DND-41 (cell line): ENCODE measurements around the gene TRH.

Source experiments
- ATAC-seq: fragments of 200-7000 bp; cut with Tn5 transposase; 3 replicates; pipeline ENCODE4 v1.9.1; 2021; ENCODE audit warnings: low read depth; ENCODE audit not compliant: insufficient read depth
- DNase-seq: peaks from one replicate; pipeline ENCODE4 v3.0.0-alpha.2; 2020
- H2AFZ ChIP-seq: 2 replicates; pipeline ENCODE4 v1.6.0; 2012; ENCODE audit warnings: low read depth, low read length
- H3K27ac ChIP-seq: 2 replicates; pipeline ENCODE4 v1.5.1; 2012; ENCODE audit warnings: low read length, inconsistent platforms
- H3K27me3 ChIP-seq: fragments of 200-600 bp; sonication (generic); 2 replicates; pipeline ENCODE4 v1.6.0; 2012; ENCODE audit warnings: low read length, mild to moderate bottlenecking, inconsistent platforms; ENCODE audit not compliant: insufficient read depth, poor library complexity
- H3K36me3 ChIP-seq: 2 replicates; pipeline ENCODE4 v1.5.1; 2012; ENCODE audit warnings: low read length, inconsistent platforms; ENCODE audit not compliant: insufficient read depth
- H3K4me1 ChIP-seq: 2 replicates; pipeline ENCODE4 v1.5.1; 2012; ENCODE audit warnings: mild to moderate bottlenecking, low read length; ENCODE audit not compliant: insufficient read depth
- H3K4me2 ChIP-seq: 2 replicates; pipeline ENCODE4 v1.6.0; 2012; ENCODE audit warnings: mild to moderate bottlenecking, moderate library complexity, low read length, inconsistent platforms; ENCODE audit not compliant: insufficient read depth
- H3K4me3 ChIP-seq, 2 experiments: fragments of 200-600 bp in 1 of 2; shearing (Covaris generic) in 1 of 2; 2 replicates each; pipeline ENCODE4 v1.5.1; 2012 to 2016; ENCODE audit warnings: inconsistent platforms in 2 of 2, low read length in 2 of 2, mild to moderate bottlenecking in 2 of 2, low read depth in 1 of 2, moderate library complexity in 1 of 2
- H3K79me2 ChIP-seq: 2 replicates; pipeline ENCODE4 v1.6.0; 2012; ENCODE audit warnings: low read length, inconsistent platforms; ENCODE audit not compliant: insufficient read depth
- H3K9ac ChIP-seq: 2 replicates; pipeline ENCODE4 v1.6.0; 2012; ENCODE audit warnings: low read depth, mild to moderate bottlenecking, inconsistent platforms, low read length, moderate library complexity
- H3K9me3 ChIP-seq: 2 replicates; pipeline ENCODE4 v1.5.1; 2012; ENCODE audit warnings: low read length, moderate library complexity, mild to moderate bottlenecking, inconsistent platforms; ENCODE audit not compliant: insufficient read depth, severe bottlenecking
- H4K20me1 ChIP-seq: 2 replicates; pipeline ENCODE4 v1.6.0; 2012; ENCODE audit warnings: low read length; ENCODE audit not compliant: insufficient read depth
- EZH2 ChIP-seq: IDR thresholded peaks from 3 replicates; pipeline ENCODE4 v1.6.1; 2012; ENCODE audit warnings: borderline replicate concordance, low read depth, mild to moderate bottlenecking, moderate library complexity, low read length, inconsistent platforms; ENCODE audit not compliant: severe bottlenecking
- TF ChIP-seq, protein P1 (sequence below): IDR thresholded peaks from 2 replicates; pipeline ENCODE4 v1.5.1; 2012; ENCODE audit warnings: borderline replicate concordance, low read length, moderate library complexity, mild to moderate bottlenecking; ENCODE audit not compliant: poor library complexity, severe bottlenecking; ENCODE audit errors: extremely low read depth

TRH gene

GRCh38 chr3:129944709-129945108 is 29.8 kb upstream of the TRH start:
- Histone ChIP-seq H2AFZ (no peak overlapping the region), H3K36me3 (no peaks in the 10 kb centered on the region), H3K27ac (no peak overlapping the region), H3K4me1 (no peaks in the 10 kb centered on the region), H3K27me3 (peaks cover 2% of the 10 kb centered on the region), H3K79me2 (no peaks in the 10 kb centered on the region), H4K20me1 (no peaks in the 10 kb centered on the region), H3K4me2 (no peak overlapping the region), H3K4me3 (no peak overlapping the region), H3K9me3 (no peaks in the 10 kb centered on the region), H3K9ac (no peak overlapping the region)
- TF ChIP-seq, protein P1, sequence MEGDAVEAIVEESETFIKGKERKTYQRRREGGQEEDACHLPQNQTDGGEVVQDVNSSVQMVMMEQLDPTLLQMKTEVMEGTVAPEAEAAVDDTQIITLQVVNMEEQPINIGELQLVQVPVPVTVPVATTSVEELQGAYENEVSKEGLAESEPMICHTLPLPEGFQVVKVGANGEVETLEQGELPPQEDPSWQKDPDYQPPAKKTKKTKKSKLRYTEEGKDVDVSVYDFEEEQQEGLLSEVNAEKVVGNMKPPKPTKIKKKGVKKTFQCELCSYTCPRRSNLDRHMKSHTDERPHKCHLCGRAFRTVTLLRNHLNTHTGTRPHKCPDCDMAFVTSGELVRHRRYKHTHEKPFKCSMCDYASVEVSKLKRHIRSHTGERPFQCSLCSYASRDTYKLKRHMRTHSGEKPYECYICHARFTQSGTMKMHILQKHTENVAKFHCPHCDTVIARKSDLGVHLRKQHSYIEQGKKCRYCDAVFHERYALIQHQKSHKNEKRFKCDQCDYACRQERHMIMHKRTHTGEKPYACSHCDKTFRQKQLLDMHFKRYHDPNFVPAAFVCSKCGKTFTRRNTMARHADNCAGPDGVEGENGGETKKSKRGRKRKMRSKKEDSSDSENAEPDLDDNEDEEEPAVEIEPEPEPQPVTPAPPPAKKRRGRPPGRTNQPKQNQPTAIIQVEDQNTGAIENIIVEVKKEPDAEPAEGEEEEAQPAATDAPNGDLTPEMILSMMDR, result no peak
- TF ChIP-seq EZH2, result no peak
- ATAC-seq (no peak), DNase-seq (no peak)

- Histone ChIP-seq H3K79me2 (no peaks in the 10 kb centered on the region), H2AFZ (no peak overlapping the region), H4K20me1 (no peaks in the 10 kb centered on the region), H3K36me3 (no peaks in the 10 kb centered on the region), H3K9ac (no peak overlapping the region), H3K27me3 (peaks cover 2% of the 10 kb centered on the region), H3K4me1 (no peaks in the 10 kb centered on the region), H3K4me2 (no peak overlapping the region), H3K27ac (no peak overlapping the region), H3K4me3 (no peak overlapping the region), H3K9me3 (no peaks in the 10 kb centered on the region)
- ATAC-seq, result no peak
- DNase-seq, result no peak
- no peak for TF ChIP-seq EZH2
- TF ChIP-seq, protein P1, result no peak
These were observed 26.8 kb upstream of the TRH start for GRCh38 chr3:129947538-129948240.

GRCh38 chr3:129950318-129951046 is 24.0 kb upstream of the TRH start:
- H3K9me3 ChIP-seq, result no peaks in the 10 kb centered on the region
- TF ChIP-seq, protein P1, result no peak
- no peak for TF ChIP-seq EZH2
- peaks cover 3% of the 10 kb centered on the region for H3K27me3 ChIP-seq
- ATAC-seq (no peak), DNase-seq (no peak)
- no peak overlapping the region for H3K4me2 ChIP-seq
- H3K4me3 ChIP-seq, result no peak overlapping the region
- H4K20me1 ChIP-seq, result no peaks in the 10 kb centered on the region
- H3K79me2 ChIP-seq, result no peaks in the 10 kb centered on the region
- no peaks in the 10 kb centered on the region for H3K4me1 ChIP-seq
- H3K27ac ChIP-seq, result no peak overlapping the region
- no peak overlapping the region for H2AFZ ChIP-seq
- no peaks in the 10 kb centered on the region for H3K36me3 ChIP-seq
- no peak overlapping the region for H3K9ac ChIP-seq
